ELR (cell line): ENCODE data around the gene FBXL5.
"Not testable (repeated sequence)": the region's sequence is repeated elsewhere in the genome, so short reads cannot be mapped to it uniquely, and the experiment has no call there.

ENCODE experiments used
- DNase-seq: peaks from one replicate; pipeline ENCODE4 v3.0.0-alpha.2; 2015; ENCODE audit warnings: low read depth

Gene FBXL5

DNA sequence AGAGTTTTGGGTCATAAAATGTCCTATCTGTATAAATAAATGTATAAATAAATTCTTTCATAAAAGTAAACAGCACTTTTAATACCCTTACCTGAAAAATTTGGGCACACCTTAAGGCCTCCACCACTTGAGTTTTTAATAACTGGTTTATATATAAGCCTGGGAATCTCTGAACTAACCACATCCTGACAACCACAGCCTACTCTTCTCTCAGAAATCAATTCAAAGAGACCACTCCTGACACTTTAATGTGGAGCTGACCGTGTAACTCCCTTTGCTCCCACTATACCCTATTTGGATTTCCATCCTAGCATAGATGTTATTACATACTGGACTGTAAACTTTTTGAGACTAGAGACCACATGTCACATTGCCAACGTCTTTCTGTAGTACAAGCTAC is 3.5 kb downstream of the FBXL5 start:
- peak; percentile 17 for DNase-seq

DNA sequence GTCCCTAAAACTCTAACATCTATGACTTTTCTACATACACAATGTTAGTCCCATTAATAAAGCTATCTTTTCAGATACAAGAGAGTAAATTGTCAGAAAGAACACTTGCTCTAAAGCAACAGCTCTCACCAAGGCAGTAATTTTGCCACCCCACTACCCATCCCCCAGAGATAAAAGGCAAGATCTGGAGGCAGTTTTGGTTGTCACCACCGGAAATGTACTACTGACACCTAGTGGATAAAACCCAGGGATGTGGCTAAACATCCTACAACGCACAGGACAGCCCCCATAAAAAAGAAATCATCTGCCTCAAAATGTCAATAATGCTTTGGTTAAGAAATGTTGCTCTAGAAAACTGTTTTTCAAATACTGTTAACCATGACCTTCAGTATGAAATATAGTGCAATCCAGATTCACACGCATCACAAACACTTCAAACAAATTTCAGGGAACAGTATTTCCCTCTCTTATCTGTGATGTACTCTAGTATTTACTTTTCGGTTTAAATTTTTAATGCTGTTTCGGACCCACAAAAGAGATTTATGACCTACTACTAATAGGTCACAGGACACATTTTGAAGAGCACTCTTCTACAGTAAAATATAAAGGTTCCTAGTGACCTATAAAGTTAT is 5.1 kb downstream of the FBXL5 start:
- peak; percentile 71 for DNase-seq

DNA sequence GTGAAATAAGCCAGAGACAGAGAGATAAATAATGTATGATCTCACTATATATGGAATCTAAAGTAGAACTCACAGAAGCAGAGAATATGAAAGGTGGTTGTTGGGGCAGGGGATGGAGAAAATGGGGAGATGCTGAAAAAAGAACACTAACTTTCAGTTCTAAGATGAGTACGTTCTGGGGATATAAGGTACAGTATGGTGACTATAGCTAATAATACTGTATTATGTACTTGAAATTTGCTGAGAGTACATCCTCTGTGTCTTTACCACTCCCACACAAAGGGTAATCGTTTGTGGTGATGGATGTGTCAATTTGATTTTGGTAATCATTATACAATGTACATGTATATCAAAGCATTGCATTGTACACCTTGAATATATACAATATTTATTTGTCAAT is 6.6 kb downstream of the FBXL5 start:
- DNase-seq = no peak

DNA sequence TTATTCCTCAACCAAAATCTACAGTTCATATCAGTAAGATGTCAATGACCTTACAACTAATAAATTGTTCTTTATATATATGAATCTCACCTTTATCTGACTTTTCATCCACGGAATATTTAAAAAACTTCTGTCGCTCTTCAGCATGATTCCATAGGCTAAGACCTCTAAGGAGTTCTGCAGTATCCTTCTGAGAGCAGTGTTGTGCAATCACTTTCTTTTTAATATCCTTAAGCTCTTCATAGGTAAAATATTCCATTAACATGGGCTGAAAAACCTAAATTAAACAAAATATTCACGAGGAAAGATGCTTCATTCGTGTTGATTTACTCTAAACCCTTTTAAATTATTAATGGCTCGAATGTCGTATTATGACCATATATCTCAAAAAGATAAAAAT is 16.7 kb downstream of the FBXL5 start:
- no peak for DNase-seq

DNA sequence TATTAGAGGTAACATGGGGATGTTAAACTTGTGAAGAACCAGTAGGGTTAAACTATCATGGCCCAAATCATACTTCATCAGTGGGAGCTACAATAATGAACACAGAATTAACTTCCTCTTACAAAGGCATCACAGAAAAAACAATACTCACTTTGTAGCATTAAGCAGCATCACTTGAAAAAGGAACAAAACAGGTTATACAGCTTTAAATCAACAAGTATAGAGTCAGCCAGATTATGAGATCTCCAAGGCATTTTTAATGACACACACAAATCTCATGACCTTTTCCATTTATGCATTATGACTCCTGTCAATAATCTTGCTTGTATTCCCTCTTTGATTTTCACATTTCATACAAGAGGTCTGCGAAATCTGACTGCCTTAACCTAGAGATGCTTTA is 18.3 kb downstream of the FBXL5 start:
- no peak for DNase-seq

DNA sequence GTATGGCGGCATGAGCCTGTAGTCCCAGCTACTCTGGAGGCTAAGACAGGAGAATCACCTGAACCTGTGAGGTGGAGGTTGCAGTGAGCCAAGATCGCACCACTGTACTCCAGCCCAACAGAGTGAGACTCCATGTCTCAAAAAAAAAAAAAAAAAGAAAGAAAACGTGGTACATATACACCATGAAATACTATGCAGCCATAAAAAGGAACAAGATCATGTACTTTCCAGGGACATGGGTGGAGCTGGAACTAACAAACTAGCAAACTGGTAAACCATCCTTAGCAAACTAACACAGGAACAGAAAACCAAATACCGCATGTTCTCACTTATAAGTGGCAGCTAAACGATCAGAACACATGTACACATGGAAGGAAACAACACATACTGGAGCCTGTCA is 37.8 kb downstream of the FBXL5 start:
- DNase-seq = not testable (repeated sequence)

DNA sequence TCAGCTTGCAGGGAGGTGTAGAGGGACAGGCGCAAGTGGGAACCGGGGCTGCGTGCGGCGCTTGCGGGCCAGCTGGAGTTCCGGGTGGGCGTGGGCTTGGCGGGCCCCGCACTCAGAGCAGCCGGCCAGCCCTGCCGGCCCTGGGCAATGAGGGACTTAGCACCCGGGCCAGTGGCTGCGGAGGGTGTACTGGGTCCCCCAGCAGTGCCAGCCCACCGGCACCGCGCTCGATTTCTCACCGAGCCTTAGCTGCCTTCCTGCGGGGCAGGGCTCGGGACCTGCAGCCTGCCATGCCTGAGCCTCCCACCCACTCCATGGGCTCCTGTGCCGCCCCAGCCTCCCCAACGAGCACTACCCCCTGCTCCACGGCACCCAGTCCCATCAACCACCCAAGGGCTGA is 40.3 kb downstream of the FBXL5 start:
- DNase-seq = not testable (repeated sequence)

DNA sequence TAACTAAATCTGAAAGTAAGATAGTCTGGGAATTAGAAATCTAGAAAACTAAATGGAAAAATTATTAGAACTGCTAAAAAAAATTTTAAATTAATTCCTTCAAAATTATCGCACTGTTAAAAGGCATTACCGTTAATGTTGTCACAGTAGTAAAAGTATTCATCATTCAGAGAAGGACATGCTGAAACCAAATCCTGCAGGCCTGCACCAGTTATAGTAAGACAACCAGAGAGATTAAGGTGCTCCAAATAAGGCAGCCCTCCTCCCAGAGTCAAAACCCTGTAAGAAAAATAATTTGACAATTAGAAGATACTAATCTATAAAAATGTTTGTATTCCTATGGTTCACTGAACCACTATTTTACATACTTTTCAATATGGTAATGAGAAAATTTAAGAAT is 43.0 kb downstream of the FBXL5 start:
- no peak for DNase-seq

DNA sequence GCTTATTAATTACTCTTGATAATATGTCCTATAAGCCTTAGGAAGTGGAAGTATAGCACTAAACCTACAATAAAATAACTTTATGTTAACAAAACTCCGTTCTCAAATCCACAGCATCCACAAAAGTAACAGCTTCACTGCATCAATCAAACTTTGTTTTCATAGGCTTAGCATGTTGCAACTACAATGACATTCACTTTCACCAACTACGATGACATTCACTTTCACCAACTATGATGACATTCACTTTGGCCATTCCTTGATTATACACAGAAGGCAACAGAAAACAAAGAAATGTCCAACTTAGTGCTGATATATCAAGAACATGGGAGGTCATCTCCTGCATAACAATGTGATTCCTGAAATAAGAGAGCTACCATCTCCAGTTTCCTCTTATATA is 44.3 kb downstream of the FBXL5 start:
- DNase-seq = no peak

DNA sequence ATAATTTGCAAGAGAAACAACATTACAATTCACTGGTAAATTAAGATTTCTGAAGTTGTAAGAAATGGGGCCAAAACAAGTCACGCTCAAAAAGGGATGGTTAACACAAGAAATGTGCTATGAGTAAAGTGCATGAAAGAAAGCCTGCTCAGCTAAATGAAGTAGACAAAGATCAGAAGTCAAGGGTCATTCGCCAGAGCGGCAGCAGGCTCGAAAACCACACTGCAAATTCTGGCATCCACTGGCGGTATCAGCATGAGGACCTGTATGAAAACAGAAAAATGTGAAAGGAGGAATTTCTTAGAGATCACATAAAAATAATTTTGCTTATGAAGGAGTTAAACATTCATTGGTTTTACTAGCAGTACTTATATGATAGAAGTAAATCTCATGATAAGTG is 49.6 kb downstream of the FBXL5 start:
- DNase-seq = no peak

DNA sequence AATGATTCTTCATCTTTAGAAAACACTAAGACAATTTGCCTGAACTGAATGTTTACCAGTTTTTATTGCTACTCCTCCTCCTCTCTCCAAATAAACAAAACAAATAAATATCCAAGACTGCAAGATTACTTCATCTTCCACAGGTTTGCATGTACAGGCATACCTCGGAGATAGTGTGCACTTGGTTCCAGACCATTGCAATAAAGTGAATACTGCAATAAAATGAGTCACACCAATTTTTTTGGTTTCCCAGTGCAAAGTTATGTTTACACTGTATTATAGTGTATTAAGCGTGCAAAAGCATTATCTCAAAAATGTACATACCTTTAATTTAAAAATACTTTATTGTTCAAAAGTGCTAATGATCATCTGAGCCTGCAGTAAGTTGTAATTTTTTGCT is 53.3 kb downstream of the FBXL5 start:
- DNase-seq = no peak

DNA sequence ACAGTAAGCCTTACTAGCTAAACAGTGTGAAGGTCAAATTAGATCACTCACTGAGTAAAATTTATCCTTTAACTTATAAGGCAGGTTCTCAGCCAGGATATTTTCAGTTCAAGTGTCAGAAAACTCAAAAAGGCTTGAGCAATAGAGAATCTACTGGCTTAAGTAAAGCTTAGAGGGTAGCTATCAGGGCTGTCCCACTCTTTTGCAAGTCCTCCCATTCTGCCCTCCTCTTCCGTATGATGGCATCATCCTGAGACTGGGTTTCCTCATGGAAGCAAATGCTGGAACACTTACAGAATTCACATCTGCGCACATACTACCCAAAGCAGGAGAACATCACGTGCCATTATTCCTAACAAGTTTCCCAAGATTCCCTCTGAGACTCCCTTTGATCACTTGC is 55.0 kb downstream of the FBXL5 start:
- DNase-seq = no peak

DNA sequence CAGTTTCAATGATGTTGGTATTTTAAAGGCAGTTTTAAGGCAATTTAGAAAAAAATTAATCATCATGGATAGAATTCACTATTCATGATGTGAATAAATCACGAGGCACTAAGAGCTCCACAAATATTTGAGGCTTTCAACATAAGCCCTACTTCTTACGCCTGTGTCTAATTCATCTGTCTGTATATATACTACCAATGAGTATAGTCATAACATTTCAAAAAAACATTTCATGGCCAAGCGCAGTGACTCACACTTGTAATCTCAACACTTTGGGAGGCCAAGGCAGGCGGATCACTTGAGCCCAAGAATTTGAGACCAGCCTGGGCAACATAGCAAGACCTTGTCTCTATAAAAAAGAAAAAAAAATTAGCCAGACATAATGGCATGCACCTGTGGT is 56.5 kb downstream of the FBXL5 start:
- DNase-seq = peak; percentile 60

DNA sequence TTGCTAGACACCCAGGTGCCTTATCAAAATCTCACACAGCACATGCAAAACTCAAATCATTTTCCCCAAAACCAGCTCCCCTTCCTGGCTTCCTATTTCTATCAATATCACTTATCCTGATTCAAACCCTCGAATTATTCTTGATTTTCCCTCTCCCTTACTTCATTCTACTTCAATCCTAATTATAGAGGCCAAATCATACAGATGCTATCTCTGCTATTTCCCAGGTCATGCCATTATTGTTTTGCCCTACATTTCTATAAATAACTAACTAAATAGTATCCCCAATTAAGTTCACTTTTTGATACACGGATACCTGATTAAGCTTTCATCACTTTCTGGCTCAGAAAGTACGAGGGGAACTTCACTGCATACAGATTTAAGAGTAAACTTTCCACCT is 62.4 kb downstream of the FBXL5 start:
- DNase-seq = no peak

DNA sequence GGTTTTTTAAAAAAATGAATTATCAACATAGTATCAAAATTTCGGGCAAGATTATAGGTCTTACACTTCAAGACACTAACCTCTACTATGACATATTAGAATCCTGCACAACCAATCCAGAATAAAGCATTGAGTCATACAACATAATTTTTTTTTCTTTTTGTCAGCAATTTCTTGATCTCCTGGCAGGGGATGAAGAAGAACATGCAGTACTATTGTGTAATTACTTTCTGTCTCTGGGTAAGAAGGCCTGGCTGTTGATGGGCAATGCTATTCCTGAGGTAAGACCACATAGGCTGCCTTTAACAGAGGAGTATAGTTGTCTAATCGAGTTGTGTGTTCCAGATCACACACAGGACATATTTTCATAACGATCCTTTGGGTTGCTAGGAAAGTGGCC is 67.5 kb downstream of the FBXL5 start:
- DNase-seq = no peak

DNA sequence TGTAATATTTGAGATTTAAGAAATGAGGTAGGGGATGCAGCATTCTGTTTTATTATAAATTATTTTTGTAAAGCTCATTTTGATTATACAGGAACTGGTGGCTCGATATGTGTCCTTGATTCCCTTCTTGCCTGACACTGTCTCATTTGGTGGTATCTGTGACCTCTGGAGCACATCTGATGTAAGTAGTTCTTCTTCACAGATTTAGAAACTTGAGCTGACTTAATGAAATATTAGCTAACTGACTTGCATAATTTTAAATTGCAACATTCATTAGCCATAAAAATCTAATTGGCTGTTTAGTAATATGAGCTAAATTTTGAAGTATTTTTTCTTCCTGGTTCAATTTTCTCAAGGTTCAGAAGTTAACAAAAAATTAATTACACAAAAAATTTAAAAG is 69.1 kb downstream of the FBXL5 start:
- DNase-seq = no peak

DNA sequence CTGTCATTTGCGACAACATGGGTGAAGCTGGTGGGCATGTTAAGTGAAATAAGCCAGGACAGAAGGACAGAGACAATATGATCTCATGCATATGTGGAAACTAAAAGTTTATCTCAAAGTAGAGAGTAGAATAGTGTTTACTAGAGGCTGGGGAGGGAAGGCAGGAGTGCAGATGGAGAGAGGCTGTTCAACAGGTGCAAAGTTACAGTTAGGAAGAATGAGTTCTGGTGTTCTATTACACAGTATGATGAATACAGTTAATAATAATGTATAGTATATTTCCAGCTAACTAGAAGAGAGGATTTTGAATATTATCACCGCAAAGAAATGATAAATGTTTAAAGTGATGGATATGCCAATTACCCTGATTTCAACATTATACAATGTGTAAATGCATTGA is 69.8 kb downstream of the FBXL5 start:
- DNase-seq = no peak

DNA sequence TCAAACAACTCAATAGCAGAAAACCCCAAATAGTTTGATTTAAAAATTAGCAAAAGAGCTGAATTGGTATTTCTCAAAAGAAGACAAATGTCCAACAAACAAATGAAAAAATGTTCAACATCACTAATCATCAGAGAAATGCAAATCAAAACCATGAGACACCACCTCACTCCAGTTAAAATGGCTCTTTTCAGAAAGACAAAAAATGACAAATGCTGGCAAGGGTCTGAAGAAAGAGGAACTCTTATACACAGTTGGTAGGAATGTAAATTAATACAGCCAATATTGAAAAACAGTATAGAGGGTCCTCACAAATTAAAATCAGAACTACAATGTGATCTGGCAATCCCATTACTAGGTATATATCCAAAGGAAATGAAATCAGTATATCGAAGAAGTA is 70.4 kb downstream of the FBXL5 start:
- no peak for DNase-seq

DNA sequence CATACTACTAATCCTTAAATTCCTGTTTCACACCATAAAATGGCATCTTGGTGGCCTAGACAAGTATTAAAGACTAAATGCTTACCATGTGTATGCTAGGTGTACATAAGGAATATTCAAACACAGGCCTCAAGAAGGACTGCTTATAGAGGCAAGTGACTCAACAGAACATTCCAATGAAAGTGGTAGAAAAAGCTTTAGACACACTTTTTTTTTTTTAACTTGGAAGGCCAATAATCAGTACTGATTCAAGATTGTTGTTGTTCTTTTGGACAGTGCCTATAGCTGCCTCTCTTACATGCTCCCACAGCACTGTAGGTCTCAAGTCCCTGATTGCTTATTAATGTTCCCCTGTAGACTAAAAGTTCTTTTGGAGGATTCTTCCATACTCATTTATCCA is 77.6 kb downstream of the FBXL5 start:
- peak; percentile 23 for DNase-seq

DNA sequence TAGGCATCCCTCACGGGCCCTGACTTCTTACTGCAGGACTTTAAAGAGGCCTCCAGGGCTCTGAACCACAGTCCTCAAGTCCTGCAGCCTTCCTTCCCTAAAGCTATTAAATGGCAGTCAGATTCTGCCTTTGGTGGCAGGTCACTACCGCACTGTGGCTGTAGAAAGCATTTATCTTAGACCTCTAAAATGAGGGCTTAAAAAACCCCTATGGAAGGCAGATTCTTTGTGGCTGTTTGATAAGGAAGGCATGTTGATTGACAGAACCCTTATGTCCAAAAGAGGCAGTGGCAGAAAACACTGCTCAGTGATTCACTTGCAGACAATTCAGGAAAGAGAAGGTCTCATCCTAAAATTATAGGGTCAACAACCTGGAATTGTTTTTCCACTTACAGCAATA is 79.2 kb downstream of the FBXL5 start:
- DNase-seq = no peak

DNA sequence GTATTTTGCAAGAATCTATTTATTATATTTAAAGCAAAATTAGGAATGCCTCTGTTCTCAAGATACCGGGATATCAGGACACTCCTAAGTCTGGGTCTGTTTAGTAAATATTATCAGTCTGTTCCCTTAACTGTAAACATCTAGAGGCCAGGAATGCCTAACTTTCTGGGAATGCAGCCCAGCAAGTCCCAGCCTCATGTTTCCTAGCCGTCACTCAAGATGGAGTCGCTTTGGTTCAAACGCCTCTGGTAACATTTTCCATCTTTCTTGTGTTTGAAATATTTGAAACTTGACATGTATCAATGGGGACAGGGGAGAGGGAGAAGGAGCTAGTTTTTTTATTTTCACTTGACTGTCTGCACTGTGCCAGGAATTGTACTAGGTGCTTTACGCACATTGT is 85.4 kb downstream of the FBXL5 start:
- no peak for DNase-seq

DNA sequence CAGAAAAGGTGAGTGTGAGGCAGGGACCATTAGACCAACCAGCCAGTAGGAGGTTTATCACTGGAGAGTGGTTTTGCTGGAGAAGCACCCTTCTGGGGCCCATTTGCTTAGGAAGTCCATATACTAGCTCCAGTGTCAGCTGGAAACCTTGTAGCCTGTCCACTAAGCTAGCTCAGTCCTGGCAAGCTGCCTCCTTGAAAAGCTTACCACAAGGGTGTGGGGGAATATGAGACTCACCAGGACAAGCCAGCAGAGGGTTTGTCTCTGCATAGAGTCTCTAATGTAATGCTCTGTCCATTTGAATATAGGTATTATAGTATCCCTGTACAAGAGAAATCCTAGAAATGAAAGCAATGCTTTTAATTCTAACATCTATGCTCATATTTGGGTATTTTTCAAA is 86.3 kb downstream of the FBXL5 start:
- no peak for DNase-seq

DNA sequence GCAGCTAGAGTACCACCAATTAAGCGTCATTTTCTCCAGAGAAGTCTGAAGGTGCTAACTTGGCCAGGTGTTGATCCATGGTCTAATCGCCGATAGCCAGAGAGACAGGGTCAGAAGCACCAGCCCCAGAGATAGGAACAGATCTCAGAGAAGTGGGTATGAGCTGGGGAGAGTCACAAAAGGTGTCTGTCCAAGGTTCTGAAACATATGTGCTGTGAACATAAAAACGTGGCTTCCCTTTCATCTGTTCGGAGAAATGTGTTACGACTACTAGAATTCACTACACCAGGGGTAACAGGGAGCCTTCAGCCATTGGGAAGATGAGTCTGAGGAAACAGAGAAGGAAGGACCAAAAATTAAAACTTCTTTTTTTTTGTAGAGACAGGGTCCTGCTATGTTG is 91.3 kb downstream of the FBXL5 start:
- peak; percentile 4 for DNase-seq

DNA sequence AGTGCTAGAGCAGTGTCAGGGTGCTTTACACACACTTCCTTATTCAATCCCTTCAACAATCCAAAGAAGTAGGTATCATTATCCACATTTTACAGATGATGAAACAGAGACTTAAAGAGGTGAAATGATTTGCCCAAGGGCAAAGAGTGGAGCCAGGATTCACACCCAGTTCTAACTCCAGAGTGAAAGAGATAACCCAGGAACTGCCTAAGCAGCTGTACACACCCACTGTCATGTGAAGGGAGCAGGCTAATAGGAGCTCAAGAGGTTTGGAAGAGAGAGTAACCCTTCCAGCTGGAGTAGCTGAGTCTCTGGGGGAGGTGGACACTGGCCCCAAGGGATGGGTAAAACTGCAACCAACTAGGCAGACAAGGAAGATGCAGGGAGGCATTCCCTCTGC is 92.5 kb downstream of the FBXL5 start:
- DNase-seq = no peak

DNA sequence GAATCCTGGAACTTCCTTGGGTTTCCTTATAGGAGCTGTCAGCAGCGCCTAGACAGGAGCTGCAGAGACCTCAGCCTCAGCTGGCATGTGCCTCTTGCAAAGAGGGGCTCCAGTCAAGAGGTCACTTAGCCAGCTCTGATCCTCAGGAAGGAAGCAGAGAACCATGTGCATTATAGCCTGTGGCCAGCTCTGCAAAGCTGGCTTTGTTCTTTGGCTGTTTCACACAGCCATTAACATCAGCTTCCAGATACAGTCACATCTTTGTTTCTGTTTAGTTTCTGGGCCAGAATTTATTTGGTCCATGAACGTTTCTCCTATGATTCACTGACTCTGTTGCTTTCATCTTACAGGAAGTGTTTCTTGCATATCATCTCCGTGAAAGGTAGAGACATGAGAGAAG is 93.0 kb downstream of the FBXL5 start:
- peak; percentile 2 for DNase-seq
